Kidney (tissue), 2 donors: Measurements from ENCODE around the gene GRAMD2B. TPM values are rescaled to one million over a fixed set of nuclear protein-coding genes. Genes with fewer than 3 reads are reported as not detected.

Experiments used
- polyA plus RNA-seq: library from polyadenylated mRNA; stranded (reverse); fragments of 350-450 nt; fragmentation: Illumina TruSeq; extraction: RNeasy Lipid Tissue Mini Kit (QIAGEN cat#74804); gene quantifications from one replicate; pipeline ENCODE4 v1.2.3, GENCODE V29; 2014; ENCODE audit warnings: low read depth, low replicate concordance; ENCODE audit not compliant: insufficient read depth
- total RNA-seq: library from RNA; stranded (reverse); fragmentation: NEBNext Ultra II Directional; extraction: Animal tissue kit (Norgen Biotek cat#: 25700); gene quantifications from one replicate; pipeline ENCODE4 v1.2.1, GENCODE V29; 2021
- donor health status: DM: yes; HTN: yes; CAD: no.

GRAMD2B gene
- total and polyA plus RNA-seq, 2 donors from 2014 or later, result 18.4 to 38.5 TPM

Other genes with a start within 250 kb of the GRAMD2B start
- gene ALDH7A1, start 171.8 kb downstream of the GRAMD2B start, total RNA-seq, result 51.8 TPM
- gene ALDH7A1, start 171.8 kb downstream of the GRAMD2B start, polyA plus RNA-seq, result 184 TPM
- gene PHAX, start 177.5 kb downstream of the GRAMD2B start, total RNA-seq, result 33.3 TPM
- gene PHAX, start 177.5 kb downstream of the GRAMD2B start, polyA plus RNA-seq, result 23.7 TPM